Measurements from ENCODE around the gene ENTPD8. TPM values are rescaled to one million over a fixed set of nuclear protein-coding genes. Genes with fewer than 3 reads are reported as not detected.

Gene ENTPD8
- polyA plus RNA-seq, 4 donors, result 0.20 to 0.70 (median 0.32) TPM

Other genes with a start within 250 kb of the ENTPD8 start
- 10 to 100 TPM in 3 of 4 donors, 1 to 10 TPM in 1; 8.3 to 19.6 (median 11.5) TPM for gene TPRN, start 240.6 kb downstream of the ENTPD8 start, polyA plus RNA-seq (ENCODE audit: insufficient read length in 4 of 4)
- gene TMEM203, start 235.7 kb downstream of the ENTPD8 start, polyA plus RNA-seq (ENCODE audit: insufficient read length in 4 of 4), result 10 to 100 TPM; 39.3 to 46.6 (median 44.9) TPM
- 10 to 100 TPM in 2 of 4 donors, 1 to 10 TPM in 2; 8.8 to 18.8 (median 9.6) TPM for gene NDOR1, start 235.7 kb downstream of the ENTPD8 start, polyA plus RNA-seq (ENCODE audit: insufficient read length in 4 of 4)
- gene RNF208, start 219.1 kb downstream of the ENTPD8 start, polyA plus RNA-seq (ENCODE audit: insufficient read length in 4 of 4), result 10 to 100 TPM in 1 of 4 donors, 1 to 10 TPM in 3; 3.2 to 15.3 (median 8.1) TPM
- 10 to 100 TPM in 2 of 4 donors, 1 to 10 TPM in 1, under 1 TPM in 1; 0.78 to 16.4 (median 7.9) TPM for gene CYSRT1, start 216.2 kb downstream of the ENTPD8 start, polyA plus RNA-seq (ENCODE audit: insufficient read length in 4 of 4)
- gene RNF224, start 213.9 kb downstream of the ENTPD8 start, polyA plus RNA-seq (ENCODE audit: insufficient read length in 4 of 4), result 10 to 100 TPM in 2 of 4 donors, 1 to 10 TPM in 1, under 1 TPM in 1; 0.41 to 15.5 (median 7.7) TPM
- 10 to 100 TPM in 1 of 4 donors, 1 to 10 TPM in 2, under 1 TPM in 1; 0.37 to 13.7 (median 5.2) TPM for gene SLC34A3, start 210.5 kb downstream of the ENTPD8 start, polyA plus RNA-seq (ENCODE audit: insufficient read length in 4 of 4)
- 100 to 1,000 TPM; 149 to 396 (median 315) TPM for gene TUBB4B, start 200.1 kb downstream of the ENTPD8 start, polyA plus RNA-seq (ENCODE audit: insufficient read length in 4 of 4)
- 1 to 10 TPM in 3 of 4 donors, under 1 TPM in 1; 0.57 to 4.8 (median 1.7) TPM for gene STPG3, start 190.1 kb downstream of the ENTPD8 start, polyA plus RNA-seq (ENCODE audit: insufficient read length in 4 of 4)
- gene NELFB, start 186.0 kb downstream of the ENTPD8 start, polyA plus RNA-seq (ENCODE audit: insufficient read length in 4 of 4), result 10 to 100 TPM; 44.5 to 56.7 (median 50.4) TPM
- 1 to 10 TPM; 3.0 to 5.8 (median 4.9) TPM for gene TOR4A, start 163.6 kb downstream of the ENTPD8 start, polyA plus RNA-seq (ENCODE audit: insufficient read length in 4 of 4)
- gene NRARP, start 139.1 kb downstream of the ENTPD8 start, polyA plus RNA-seq (ENCODE audit: insufficient read length in 4 of 4), result 1 to 10 TPM; 2.8 to 7.6 (median 6.7) TPM
- 10 to 100 TPM in 2 of 4 donors, 1 to 10 TPM in 2; 8.4 to 26.9 (median 11.4) TPM for gene EXD3, start 18.2 kb downstream of the ENTPD8 start, polyA plus RNA-seq (ENCODE audit: insufficient read length in 4 of 4)
- 10 to 100 TPM in 1 of 4 donors, 1 to 10 TPM in 3; 2.5 to 10.9 (median 4.3) TPM for gene NOXA1, start 18.0 kb downstream of the ENTPD8 start, polyA plus RNA-seq (ENCODE audit: insufficient read length in 4 of 4)
- 10 to 100 TPM; 40.4 to 51.3 (median 46.4) TPM for gene NSMF, start 18.0 kb upstream of the ENTPD8 start, polyA plus RNA-seq (ENCODE audit: insufficient read length in 4 of 4)
- 1 to 10 TPM; 1.4 to 4.6 (median 2.8) TPM for gene PNPLA7, start 109.0 kb upstream of the ENTPD8 start, polyA plus RNA-seq (ENCODE audit: insufficient read length in 4 of 4)
- 10 to 100 TPM; 11.7 to 30.7 (median 16.4) TPM for gene MRPL41, start 110.5 kb upstream of the ENTPD8 start, polyA plus RNA-seq (ENCODE audit: insufficient read length in 4 of 4)
- gene DPH7, start 137.6 kb upstream of the ENTPD8 start, polyA plus RNA-seq (ENCODE audit: insufficient read length in 4 of 4), result 10 to 100 TPM; 35.3 to 69.8 (median 41.6) TPM
- 10 to 100 TPM; 18.9 to 27.5 (median 20.5) TPM for gene ZMYND19, start 149.2 kb upstream of the ENTPD8 start, polyA plus RNA-seq (ENCODE audit: insufficient read length in 4 of 4)
- gene ARRDC1, start 164.3 kb upstream of the ENTPD8 start, polyA plus RNA-seq (ENCODE audit: insufficient read length in 4 of 4), result 10 to 100 TPM; 17.6 to 45.0 (median 26.7) TPM
- gene EHMT1, start 177.6 kb upstream of the ENTPD8 start, polyA plus RNA-seq (ENCODE audit: insufficient read length in 4 of 4), result 10 to 100 TPM; 61.2 to 81.3 (median 72.9) TPM